NCI-H748 (cell line): ENCODE measurements around the gene DLX6.

ENCODE experiments used
- DNase-seq: peaks from one replicate; lab custom pipeline; 2025; ENCODE audit not compliant: unreplicated experiment; lab: John Stamatoyannopoulos, UW

The DLX6 gene

DNA sequence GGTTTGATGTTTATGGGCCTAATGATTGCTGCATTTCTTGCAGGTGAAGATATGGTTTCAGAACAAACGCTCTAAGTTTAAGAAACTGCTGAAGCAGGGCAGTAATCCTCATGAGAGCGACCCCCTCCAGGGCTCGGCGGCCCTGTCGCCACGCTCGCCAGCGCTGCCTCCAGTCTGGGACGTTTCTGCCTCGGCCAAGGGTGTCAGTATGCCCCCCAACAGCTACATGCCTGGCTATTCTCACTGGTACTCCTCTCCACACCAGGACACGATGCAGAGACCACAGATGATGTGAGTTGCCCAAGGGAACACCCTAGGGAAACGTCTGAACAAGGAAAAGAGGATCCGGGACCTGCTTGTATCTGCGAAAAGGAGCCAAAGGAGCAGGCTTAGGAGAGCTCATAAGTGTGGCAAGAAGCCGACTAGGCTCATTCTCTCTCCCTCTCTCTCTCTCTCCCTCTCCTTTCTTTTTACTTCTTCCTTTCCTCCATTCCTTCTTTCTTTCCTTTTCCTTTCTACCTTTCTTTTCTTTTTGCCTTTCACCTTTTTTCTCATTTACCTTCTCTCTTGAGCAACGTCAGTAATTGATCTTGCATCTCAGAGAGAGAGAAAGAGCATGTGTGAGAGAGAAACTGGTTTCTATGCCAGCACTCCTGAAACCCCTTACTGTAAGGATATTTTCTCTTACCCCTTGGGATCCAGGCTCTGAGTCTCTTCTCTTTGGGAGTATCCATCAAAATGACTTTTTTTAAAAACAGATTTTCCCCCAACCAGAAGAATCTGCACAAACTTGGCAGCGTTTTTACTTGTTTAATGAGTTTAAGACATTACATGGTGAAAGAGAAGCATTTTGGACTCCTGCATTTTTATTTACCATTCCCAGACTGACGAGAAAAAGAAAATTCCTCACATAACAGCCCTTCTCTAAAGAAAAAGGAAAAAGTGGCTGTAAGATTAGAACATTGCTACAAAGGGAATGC is 4.7 kb downstream of the DLX6 start:
- peak; percentile 71 for DNase-seq

DNA sequence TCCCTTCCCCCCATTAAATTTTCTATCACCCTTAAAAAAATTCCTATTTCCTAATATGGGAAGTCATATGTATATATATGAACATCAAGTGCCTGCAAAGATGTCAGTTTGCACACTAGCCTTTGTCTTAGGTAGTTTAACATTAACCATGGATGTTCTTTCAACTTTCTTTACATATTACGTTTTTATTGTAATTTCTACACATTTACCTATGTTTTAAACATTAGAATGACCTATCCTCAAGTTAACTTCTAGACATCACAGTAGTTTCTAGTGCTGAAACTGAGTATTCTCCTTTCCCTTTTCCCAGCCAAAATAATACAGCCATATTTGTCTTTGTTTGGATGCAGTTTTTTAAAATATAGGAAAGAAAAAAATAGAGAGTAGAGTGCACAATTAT is 5.8 kb downstream of the DLX6 start:
- no peak for DNase-seq

DNA sequence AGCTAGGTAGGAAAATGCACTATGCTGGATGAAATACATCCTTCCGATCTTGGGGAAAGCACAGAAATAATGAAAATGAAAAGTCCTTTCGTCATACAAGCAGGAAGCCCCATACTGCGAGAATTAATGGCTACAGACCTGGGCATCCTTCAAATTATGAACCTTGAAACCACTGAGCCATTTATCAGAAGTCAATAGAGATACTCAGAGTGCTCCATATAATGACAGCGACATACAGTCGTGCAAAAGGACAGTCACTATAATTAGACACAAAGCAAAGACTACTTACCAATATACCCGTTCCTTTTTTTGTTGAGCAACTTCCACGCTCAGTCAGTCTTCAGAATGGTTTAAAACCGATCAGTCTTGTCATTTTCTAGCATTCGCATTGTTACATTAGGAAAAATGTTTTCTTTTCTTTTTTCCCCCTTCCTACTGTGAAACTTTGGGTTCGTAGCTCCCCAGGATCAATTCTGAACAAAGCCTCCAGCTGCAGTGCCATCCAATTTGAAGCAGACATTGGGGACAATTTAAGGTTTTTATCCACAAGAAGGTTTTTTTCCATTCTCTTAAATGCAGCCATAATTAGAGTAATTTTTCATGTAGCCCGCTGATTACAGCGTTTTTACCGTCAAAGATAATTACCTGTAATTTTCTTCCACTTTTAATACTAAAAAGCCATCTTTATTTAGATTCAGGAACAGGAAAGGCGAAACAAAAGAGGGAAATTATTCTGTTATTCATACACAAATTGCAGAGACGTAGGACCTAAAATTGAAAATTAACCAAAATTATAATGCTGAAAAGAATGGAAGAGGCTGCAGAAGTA is 6.4 kb downstream of the DLX6 start:
- peak; percentile 96 for DNase-seq

DNA sequence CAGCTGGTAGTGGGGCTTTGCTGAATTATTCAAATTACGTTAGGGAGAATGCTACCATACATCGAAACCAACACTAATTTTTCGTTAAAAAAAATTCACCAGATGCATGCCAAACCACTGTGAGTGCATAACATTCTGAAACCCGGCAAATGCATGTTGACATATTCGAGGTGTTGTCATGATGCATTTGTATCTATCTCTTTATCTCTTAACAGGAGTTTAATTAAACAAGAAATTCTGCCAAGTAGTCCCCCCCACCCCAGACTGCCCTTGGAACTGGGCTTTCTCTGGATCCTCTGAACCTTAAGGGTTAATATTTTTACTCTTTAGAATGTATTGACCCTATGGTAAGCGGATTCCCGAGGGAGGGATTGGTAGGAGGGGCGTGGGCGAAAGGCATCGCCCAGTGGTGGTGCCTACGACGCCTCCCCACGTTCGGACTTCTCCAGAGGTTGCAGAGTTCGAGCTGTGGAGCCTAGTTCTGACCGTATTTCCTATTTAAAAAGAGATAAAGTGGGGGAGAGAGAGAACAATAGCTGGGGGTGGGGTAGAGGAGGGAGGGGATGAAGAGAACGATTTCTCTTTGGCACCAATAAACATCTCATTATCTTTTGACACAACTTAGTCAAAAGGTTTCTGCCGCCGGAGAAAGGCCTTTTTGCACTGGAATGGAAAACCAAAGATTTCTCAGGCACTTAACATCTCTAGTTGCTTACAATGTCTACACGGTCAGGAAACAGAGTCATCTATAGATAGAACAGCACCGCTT is 7.2 kb downstream of the DLX6 start:
- DNase-seq = peak; percentile 93

DNA sequence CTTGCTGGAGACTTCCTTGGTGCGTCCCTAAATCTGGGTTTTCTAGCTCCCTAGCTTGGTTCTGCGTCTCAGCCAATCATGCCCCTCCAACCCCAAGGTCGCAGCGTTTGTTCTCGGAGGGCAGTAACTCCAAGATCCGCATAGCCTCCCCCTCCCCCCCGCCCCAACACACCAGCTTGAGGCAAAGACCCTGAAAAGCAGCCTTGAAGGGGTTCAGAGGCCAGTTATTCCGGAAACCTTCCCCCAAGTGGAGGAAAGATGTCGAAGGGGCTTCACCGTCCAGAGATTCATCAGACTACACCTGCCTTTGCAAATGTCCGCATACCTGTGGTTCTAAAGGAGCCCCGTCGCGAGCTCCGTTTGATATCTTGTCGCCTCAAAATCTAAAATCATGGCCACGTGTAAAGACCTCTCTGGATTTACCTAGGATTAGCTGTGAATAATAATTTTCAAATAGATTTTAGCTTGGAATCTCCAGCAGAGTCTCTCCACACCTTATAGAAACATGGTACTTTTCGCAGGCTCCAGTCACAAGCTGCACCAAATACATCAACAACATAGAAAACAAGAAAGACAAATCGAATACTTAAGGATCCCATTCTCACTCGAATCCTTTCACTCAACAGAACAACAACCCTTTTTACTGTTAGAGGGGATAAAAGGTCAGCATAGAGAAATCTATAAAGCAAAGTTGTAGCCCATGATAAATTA is 7.9 kb downstream of the DLX6 start:
- peak; percentile 79 for DNase-seq

DNA sequence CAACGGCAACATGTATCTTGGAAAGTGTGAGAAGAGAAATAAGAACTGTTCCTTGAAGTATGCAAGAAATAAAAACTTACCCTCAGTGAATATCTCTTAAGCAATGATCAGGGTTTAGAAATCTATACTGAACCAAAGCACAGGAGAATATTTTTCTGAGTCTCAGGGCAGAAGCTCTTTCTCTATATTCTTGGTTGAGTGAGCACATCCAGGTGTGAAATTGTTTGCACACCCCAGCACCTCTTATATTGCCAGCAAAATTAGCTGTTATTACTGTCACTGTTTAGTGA is 8.4 kb downstream of the DLX6 start:
- DNase-seq = no peak

DNA sequence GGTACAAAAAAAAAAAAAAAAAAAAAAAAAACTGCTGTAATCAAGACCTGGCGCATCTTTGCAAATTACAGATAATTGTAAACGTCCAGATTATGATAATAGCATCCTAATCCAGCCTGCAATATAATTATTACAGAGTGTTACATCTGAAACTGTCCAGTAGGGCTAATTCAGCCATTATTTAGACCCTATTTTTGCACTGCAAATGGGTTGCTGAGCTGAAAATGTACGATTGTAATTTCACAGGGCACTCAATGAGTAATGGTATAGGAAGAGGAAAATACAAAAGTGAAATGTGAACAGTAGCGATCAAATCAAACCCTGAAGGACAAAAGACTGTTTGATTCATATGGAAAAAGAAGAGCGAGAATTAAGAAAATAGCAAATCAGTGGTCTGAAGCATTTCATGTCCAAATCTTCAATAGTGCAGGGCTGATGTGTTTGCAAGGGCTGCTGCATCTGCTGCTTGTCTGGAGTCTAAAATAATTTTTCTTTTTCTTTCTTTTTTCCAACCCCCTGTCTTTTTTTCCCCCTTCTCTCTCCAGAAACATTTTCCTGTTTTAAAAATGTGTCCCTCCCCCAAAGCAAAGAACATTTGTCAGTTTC is 8.9 kb downstream of the DLX6 start:
- peak; percentile 86 for DNase-seq

DNA sequence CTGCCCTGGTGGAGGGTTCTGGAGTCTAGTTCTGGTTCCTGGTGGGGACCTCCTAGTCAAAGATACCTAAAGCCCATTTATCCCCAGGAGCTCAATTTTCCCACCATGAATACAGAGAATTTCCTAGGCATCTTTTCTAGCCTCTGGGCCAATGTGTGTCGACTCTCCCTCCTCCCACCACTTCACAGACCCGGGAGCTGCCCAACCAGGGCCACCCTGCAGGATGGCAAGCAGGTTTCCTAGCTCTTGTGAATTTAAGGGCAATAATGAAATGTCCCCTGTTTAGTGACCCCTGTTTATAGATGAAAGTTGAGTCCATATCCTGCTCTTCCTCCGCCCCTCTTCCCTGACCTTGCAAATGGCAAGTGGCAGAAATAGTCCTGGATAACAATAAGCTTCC is 9.9 kb downstream of the DLX6 start:
- peak; percentile 85 for DNase-seq

DNA sequence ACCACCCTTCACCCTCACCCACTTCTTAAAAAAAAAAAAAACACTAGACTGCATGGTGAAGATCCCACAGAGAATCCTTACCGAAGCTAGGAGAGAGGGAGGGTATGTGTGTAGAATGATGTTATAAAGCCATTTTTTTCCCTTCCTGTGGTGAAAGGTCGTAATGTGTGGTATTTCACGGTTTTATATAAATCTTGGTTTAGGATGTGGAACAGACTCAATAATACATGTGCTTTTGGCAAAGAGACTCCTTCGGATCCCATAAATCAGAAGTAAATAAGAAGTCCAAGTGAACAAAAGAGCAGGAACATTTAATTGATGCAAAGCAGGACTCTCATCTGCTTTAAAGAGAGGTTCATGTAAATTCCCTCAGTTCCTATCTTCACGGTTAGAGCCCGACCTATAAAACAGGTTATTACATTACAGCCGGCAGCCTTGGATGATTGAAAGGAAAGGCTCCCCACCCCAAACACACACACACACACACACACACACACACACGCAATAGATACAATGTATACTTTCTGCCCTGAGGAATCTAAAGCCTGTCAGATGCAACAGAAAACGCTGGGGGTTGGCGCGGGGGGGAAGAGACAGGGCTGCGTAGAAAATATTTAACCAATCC is 10.5 kb downstream of the DLX6 start:
- peak; percentile 93 for DNase-seq

DNA sequence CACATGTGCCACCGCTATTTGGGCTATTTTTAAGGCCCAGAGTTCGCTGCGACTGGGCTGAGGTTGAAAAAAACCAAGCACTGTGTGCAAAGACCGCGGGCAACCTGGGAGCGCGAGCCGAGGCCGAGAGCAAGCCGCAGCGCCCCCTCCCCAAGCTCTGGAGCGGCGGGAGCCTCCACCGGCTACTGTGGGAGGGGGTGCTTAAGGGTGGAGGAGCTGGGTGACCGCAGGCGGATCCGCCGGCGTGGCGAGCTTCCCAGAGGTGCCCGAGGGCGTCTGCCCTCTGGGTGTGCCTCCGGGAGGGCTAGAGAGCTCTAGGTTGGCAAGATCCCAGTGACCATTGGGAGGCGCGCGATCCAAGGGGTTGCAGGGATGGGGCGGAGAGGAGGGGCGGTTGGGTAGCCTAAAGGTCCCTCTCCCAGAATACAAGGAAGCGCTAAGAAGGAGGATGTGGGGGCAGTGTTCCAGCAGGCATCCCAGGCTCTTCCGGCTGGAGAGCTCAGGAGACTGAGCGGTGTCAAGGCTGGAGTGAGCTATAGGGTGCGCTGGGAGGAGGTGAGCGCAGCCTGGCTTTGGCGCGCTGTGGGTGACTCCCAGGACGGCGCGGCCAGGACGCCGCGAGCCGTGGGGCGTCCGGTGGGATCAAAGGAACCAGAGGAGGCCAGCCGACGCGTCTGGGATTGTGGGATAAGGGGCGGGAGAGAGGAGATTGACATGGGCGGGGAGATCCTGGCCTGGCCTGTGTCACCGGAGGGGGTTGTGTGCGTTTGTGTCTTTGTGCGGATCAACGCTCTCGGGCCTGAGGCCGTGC is 11.2 kb downstream of the DLX6 start:
- DNase-seq = peak; percentile 97

DNA sequence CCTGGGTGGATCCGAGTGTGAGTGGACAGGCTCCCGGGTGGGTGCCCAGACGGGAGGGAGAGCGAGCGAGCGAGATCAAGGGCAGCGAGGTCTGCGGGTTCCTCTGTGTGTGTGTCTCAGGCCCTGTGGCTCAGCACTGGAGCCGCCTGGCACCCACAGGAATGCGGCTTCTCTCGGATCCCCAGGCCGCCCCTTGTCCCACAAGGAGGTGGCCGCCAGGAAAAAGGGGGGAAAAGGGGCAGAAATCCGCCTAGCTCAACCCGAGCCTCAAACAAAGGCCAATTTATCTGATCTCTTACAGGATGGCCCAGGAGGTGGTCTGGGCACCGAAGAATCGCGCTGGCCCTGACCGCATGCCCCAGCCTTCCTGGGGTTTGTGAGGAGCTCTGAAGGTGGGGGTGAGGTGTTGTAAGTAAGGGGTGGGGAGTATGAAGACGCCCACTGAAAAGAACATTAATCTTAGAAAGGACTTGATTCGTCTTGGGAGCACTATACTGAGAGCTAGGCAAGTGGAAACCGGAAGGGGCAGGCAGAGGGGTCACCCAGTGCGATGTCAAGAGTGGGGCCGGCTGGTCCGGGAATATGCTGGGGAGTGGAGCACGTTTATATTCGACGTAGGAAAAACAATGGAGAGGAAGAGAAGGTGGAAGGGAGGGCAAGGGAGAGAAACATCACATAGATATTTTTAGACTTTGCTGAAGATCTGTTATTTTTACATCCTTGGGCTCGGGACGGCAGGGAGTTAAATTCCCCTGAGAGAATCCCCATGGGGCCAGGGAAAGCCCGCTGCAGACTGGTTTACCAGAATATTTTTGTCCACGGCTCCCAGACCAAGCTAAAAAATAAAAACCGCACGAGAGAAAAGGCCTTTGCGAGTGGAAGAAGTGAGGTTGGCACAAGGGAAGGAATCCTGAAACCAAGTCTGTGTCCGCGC is 12.1 kb downstream of the DLX6 start:
- peak; percentile 74 for DNase-seq

DNA sequence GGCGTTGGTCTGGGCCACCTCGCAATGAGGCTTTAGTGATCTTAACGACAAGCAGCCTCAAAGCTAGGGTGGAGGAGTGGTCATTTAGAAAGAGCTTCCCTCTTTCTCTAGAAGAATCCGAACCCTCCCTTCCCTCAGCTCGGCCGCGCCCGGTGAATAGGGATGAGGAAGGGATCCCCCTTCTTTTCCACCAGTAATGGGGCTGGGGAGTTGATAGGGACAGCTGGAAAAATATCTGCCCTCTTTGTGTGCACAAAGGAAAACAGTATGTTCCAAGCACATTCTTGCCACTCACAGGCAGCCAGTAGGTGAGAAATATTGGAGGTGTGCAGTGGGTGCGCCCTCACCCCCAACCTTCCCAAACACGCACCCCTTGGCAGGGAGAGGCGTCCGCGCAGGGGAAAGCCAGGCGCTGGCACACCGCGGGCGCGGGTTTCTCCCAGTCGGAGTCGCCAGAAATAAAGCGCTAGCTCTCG is 12.8 kb downstream of the DLX6 start:
- peak; percentile 75 for DNase-seq

DNA sequence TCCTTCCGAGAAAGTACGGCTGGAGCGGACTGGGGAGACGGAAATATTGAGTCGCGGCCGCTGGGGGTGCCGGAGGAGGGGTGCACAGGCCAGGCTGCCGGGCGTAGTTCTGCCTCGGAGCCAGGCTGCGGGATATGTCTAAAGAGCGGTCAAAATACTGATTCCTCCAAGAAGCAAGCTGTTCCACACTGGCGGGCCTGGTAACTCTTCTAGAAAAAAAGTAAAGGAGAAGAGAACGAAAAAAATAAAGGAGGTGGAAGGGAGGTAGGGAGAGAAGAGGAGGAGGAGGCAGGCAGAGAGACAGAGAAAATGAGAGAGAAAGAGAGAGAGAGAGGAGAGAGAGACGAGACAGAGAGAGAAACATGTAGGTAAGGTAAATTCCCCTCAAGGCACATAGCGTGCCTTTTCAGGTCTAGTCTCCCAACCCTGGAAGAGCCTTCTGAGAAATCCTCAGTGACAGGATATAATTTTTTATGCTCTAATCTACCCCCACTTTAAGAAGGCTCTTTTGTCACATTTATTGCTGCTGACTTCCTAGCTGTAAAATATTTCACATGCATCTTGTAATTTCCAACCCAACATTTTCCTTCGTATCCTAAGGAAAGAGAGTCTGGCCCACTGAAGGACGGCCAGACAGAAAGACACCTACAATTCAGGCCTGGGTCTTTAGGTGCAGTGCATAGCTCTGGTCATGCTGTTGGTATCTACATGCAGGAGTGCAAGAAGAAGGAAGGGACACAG is 13.6 kb downstream of the DLX6 start:
- DNase-seq = peak; percentile 69

DNA sequence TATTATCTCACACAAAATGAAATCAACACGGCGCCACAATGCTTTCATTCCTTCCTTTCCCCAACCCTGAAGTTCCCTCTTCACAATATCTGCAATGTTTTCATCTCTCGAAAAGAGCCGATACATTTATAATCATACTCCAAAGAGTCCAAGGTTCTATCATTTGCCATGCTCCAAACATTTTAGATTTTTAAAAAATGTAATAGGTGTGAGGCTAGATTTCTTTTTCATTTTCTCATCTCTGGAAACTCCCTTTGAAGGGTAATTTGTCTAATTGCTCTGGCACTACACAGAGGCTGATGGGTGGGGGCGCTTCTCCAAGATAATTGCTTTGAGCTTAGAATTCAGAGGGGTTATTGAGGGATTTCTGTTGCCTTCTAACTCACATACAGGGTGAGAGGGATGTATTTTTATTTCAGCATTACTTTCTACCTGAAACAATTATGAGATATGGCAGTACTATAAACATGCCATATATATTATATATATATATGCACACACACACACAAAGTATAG is 14.4 kb downstream of the DLX6 start:
- peak; percentile 86 for DNase-seq

DNA sequence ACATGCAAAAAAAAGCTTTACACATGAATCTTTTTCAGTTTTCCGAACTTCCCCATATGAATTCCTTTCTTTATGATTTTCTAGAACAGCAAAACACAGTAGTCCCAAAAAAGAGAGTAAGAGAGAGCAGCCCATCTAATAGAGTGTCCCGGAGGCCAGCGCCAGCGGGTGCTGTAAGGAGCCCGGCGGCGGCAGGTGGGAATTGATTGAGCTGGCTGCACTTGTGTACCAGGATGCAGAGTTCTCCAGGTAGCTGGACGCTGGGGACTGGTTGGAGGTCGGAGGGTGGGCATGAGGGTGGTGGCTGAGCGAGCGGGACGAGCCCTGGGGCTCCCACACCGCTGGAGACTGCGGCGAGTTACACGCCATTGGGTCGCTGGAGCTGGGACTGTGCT is 15.2 kb downstream of the DLX6 start:
- no peak for DNase-seq

DNA sequence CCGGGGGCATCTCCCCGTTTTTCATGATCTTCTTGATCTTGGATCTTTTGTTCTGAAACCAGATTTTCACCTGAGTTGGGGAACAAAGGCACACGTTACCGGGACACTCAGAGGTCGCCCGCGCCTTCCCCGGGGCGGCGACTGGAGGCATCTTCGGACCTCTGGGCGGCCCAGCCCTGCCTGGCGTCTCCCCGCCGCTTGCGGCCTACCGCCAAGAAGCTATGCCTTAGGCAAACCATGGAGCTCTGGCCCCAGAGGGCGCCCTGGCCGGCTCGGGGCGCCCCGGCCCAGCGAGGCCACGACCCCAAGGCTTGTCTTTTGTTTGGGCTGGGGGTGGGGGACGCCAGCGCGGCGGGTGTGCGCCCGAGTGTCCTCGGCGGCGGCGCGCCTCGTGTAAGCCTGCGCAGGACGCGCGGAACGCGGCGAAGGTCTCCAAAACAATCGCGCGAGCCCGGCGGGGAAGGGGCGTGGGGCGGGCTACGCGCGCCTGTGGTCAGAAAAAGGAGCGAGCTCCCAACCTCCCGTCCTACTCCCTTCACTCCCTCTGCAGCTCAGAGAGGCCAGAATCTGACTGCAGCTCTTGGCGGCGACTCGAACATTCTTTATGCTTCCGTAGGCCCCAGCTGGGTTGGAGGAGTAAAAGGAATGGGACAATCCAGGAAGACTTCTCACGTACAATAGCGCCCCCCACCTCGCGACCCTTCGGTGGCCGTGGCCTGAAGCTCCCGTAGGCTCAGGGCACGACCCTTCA is 15.8 kb downstream of the DLX6 start:
- no peak for DNase-seq
